ENCODE results near the gene ACE2. TPM values are rescaled to one million over a fixed set of nuclear protein-coding genes. Genes with fewer than 3 reads are reported as not detected.

Gene ACE2
- polyA plus RNA-seq, 1 of the 3 experiments (the other 2 are of a cell fraction): not detected

GRCh38 chrX:15529165-15529564 is 71.6 kb downstream of the ACE2 start (continued):
- TF ChIP-seq SMC3 (IDR thresholded peaks at IDR 0.05; ENCODE audit: low read depth, low read length) (no peak), RFX5 (IDR thresholded peaks at IDR 0.05; ENCODE audit: low read length) (no peak)

GRCh38 chrX:15525664-15526416 is 74.9 kb downstream of the ACE2 start:
- no peaks in the 10 kb centered on the region for H3K4me1 ChIP-seq (ENCODE audit: control insufficient read depth in 1 of 2, insufficient read depth in 2 of 2, low read depth in 1 of 2, low read length in 1 of 2)

More at GRCh38 chrX:15525664-15526416, 74.9 kb downstream of the ACE2 start:
- POLR2A ChIA-PET: no interaction called here
- H3K36me3 ChIP-seq (replicated peaks in 1 of 2; ENCODE audit: control insufficient read depth in 1 of 2, insufficient read depth in 2 of 2, low read length in 1 of 2): no peaks in the 10 kb centered on the region
- no peaks in the 10 kb centered on the region for H3K27me3 ChIP-seq (ENCODE audit: insufficient read depth)
- H3K9me3 ChIP-seq: no peaks in the 10 kb centered on the region
- H3K4me2 ChIP-seq: no peak overlapping the region
- no peaks in the 10 kb centered on the region for H3K9me2 ChIP-seq
- H4K20me1 ChIP-seq (ENCODE audit: insufficient read depth): no peaks in the 10 kb centered on the region
- H2AFZ ChIP-seq (ENCODE audit: low read depth): no peak overlapping the region
- H3K27ac ChIP-seq (ENCODE audit: low read depth in 2 of 2, low read length in 1 of 2): no peak overlapping the region
- H3K79me2 ChIP-seq (ENCODE audit: insufficient read depth): no peaks in the 10 kb centered on the region
- no peaks in the 10 kb centered on the region for H3F3A ChIP-seq (replicated peaks; ENCODE audit: insufficient read depth)
- 36% methylated on average over 8 of the region's 8 CpGs for WGBS (ENCODE audit: low lambda C conversion rate)
- no peak for DNase-seq
- CTCF ChIA-PET: interaction anchor here (0.8 kb wide), 1 partner anchor 12 kb away, joined by 3 read pairs; no protein-coding TSS in a partner anchor
- H3K9ac ChIP-seq: no peak overlapping the region
- TF ChIP-seq TCF12 (IDR thresholded peaks at IDR 0.05) (no peak), MEF2A (IDR thresholded peaks at IDR 0.05; ENCODE audit: borderline replicate concordance, low read depth) (no peak), POLR2AphosphoS5 (IDR thresholded peaks at IDR 0.05; ENCODE audit: low read depth, low read length) (no peak), GATA2 (CRISPR knock-in tag; IDR thresholded peaks at IDR 0.05) (no peak), RXRA (IDR thresholded peaks at IDR 0.05; ENCODE audit: borderline replicate concordance, low read depth) (no peak), PBX3 (IDR thresholded peaks at IDR 0.05) (no peak), SMC3 (IDR thresholded peaks at IDR 0.05; ENCODE audit: low read depth, low read length) (no peak), USF1 (IDR thresholded peaks at IDR 0.05; ENCODE audit: borderline replicate concordance, low read depth) (no peak), RAD21 (IDR thresholded peaks at IDR 0.05; ENCODE audit: low read length) (no peak), TEAD4 (IDR thresholded peaks at IDR 0.05; ENCODE audit: borderline replicate concordance, insufficient read depth) (no peak), USF2 (IDR thresholded peaks at IDR 0.05; ENCODE audit: borderline replicate concordance, low read depth, low read length) (no peak), IRF3 (IDR thresholded peaks at IDR 0.05; ENCODE audit: low read depth, low read length) (no peak)
- no peak overlapping the region for H3K4me3 ChIP-seq (ENCODE audit: low read depth in 2 of 2, low read length in 1 of 2)

Data from SK-N-SH (cell line).